ENCODE results near the gene ALG1L2.
A peak's percentile ranks its signal among the peaks of the same experiment; 100 is the strongest.
"Not testable (repeated sequence)": the region's sequence is repeated elsewhere in the genome, so short reads cannot be mapped to it uniquely, and the experiment has no call there.

ALG1L2 gene

DNA sequence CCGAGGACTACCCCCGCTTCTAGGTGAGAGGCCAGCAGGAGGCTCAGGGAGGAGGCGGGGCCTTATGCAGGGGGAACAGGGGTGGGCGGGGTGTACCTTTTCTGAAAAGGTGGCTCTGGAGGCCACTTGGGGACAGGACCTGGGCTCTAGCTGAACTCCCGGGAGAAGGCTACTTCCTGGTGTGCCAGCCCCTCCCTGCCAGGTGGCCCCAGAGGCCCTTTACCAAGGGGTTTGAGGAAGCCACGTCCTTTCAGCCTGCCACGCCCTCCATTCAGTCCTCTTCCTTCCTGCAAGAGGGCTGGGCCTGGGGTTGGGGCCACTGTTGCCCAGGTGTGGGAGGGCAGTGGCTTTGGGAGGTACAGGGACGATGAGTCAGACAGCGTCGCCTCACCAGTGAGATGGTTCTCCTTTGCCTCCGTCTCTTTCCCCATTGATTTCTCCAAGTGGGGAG is 12.9 kb downstream of the ALG1L2 start:
- not testable (repeated sequence) for DNase-seq

DNA sequence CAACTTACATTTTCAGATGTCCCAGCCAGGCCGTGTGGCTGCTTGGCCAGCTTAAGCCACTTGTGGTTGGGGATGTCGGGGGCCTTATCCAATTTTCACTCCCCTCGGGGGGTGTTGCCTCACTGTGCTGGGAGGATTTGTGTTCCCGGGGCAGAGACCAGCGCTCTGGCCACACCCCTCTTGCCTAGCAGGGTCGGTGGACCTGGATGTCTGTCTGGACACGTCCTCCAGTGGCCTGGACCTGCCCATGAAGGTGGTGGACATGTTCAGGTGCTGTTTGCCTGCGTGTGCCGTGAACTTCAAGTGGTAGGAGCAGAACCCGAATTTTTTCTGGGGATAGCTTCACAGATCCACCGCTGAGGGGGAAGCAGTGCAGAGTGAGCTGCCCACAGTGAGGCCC is 14.2 kb downstream of the ALG1L2 start:
- DNase-seq, result not testable (repeated sequence)

DNA sequence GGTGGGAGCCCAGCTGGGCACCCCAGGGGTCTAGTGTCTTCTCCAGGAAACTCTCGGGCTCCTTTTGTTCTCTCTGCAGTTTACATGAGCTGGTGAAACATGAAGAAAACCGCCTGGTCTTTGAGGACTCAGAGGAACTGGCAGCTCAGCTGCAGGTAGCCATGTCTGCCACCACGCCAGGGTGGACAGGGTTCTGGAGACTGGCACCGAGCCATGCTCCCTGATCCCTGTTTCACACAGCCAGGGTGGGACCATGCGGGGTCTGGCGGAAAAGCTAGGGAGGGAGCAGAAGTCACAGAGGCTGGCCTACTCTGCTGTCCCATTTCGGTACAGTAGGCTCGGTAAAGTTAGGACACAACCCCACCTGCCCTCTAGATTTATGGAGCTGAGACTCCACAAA is 15.5 kb downstream of the ALG1L2 start:
- DNase-seq, result not testable (repeated sequence)

DNA sequence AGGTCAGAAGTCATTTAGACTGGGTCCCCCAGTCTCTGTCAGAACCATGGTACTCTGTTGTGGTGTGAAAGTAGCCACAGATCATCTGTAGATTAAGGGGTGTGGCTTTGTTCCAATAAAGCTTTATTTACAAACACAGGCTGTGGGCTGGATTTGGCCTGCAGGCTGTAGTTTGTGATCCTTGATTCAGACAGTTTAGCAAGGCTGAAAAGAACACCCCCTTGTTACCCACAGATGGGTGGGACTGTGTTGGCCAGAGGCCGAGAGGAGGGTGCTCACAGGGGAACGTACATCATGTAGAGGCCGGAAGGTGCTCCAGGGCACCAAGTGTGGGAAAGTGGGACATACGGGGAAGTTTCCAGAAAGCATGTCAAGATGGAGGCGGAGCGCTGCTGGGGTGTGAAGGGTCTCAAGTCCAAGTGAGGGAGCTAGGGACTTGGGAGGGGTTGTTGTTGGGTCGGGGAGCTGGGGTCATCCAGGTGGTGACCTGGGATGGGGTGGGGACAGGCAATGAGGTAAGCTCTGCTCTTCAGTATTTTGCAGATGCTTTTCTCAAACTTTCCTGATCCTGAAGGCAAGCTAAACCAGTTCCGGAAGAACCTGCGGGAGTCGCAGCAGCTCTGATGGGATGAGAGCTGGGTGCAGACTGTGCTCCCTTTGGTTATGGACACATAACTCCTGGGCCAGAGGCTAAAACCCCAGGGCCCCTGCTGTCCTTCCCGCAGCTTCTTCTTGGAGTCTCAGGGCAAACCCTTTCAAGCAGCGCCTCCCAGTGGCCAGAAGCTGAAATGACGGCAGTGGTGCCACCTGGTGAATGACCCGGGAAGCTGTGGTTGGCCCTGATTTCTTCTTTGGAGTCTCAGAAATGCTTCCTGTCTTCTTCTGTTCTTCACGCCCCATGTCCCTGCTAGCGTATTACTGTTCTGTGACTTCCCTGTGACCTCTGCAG is 16.3 kb downstream of the ALG1L2 start:
- peak; percentile 19 for DNase-seq

DNA sequence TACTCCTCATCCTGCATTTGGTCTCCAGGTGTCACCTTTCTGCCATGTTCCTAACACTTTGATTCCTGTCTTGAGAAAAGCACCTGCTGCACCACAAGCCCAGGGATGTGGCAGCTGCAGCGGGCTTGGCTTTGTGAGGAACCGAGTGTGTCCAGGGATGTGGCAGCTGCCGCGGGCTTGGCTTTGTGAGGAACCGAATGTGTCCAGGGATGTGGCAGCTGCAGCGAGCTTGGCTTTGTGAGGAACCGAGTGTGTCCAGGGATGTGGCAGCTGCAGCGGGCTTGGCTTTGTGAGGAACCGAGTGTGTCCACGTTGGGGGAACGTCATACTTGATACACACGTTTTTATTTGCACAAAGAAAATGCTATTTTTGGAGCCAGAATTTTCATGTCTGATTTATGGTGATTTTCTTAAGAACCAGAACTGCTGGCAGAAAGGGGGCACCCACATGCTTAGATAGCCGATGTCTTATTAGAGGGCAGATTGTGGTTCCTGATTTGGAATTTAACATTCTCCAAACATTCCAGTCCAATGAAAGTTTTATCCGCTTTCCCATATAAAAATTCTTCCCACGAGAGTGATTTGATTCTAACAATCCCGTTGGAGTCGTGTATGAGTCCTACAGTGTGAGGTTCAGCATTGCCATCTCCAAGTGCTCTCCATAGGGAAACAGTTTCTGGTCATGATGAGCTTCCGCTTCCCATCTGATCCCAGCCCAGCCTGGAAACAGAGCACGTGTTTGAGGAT is 17.2 kb downstream of the ALG1L2 start:
- DNase-seq, result not testable (repeated sequence)

DNA sequence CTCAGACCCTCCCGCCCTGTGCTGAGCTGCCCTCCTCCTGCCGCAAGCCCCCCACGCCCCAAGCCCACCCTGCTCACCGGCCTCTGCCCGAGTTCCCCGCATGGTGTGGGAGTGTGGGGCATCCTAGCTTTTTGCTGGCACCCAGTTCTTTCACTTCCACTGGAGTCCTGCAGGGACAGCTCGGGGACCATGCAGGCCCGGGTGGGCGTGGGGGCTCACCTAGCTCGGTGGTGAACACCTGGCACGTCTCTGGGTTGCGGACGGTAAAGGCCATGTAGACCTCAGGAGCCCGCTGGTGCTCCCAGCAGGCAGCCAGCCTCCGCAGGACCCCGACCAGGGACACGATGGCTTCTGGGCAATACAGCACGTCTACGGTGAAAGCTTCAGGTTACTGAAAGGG is 20.9 kb downstream of the ALG1L2 start:
- DNase-seq, result not testable (repeated sequence)

DNA sequence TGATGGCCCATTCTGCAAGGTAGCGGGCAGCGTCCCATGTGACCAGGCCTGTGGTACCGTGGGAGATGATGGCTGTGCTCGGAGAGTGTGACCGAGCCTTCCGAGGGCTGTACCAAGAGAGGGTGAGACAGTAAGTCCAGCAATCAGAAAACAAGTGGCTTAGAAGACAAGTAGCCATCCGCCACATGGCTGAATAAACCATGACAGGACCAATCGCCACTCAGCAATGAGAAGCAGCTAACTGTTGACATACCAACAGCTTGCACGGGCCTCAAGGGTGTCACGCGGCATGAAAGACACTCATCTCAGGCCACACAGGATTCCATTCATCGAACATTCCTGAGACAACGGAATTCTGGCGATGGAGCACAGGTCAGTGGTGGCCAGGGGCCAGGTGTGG is 22.6 kb downstream of the ALG1L2 start:
- not testable (repeated sequence) for DNase-seq

DNA sequence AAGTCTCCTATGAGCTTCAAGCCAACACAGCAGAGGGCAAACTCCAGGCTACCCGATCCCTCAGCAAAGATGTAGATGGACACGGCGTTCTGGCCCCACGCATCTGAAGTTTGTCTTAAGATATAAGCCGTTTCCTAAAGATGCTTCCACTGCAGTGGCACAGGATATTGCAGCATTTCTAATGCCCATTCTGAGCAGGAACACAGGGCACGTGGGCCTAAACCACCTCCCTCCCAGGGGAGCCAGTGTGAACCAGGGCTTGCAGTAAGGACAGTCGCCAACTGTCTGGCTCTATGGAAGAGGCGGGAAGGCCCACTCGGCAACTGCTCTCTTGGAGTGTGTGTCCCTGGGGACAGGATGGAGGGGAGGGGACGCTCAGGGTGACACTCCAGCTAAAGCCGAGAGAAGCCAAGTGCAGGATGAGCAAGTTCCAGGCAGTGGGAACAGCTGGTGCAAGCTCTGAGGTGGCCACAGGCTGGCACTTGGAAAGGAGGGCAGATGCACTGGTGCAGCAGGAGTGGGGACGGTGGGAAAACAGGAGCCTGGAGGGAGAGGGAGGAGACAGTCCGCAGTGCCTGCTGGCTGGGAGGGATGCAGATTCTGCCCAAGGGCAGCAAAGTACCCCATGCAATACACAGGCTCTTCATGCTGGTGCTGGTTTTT is 25.8 kb downstream of the ALG1L2 start:
- not testable (repeated sequence) for DNase-seq

DNA sequence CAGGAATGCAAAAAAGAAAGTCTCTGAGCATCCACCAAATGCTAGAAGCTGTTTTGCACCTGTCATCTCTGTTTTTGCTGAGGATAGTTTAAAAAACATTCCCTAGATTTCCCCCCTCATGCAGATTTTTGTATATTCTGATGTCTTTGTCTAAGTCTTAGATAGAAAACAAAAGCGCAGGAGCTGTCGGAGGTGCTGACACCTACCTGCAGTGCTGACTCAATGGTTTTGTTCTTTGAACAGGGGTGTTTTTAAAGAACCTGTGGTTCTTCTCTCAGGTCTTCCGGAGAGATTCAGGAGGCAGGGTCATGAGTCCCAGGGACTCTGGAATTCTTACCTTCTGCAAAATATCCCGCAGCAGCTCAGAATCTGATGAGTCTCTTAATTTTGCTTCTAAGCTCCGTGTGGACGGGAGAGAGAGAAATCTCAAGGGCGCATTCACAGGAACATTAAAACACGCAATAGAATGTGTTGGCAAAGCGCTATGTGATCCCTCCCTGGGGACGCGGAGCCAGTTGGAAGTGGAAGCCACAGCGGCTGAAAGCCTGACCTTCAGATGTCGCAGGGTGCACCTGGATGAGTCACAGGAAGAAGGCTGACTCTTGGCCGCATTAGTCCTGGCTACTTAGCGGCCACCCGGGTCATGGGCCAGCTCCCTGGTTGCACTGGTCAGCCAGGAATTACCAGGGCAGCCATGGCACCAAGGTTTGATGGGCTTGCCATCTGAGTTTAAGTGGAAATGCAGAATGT is 27.4 kb downstream of the ALG1L2 start:
- not testable (repeated sequence) for DNase-seq

DNA sequence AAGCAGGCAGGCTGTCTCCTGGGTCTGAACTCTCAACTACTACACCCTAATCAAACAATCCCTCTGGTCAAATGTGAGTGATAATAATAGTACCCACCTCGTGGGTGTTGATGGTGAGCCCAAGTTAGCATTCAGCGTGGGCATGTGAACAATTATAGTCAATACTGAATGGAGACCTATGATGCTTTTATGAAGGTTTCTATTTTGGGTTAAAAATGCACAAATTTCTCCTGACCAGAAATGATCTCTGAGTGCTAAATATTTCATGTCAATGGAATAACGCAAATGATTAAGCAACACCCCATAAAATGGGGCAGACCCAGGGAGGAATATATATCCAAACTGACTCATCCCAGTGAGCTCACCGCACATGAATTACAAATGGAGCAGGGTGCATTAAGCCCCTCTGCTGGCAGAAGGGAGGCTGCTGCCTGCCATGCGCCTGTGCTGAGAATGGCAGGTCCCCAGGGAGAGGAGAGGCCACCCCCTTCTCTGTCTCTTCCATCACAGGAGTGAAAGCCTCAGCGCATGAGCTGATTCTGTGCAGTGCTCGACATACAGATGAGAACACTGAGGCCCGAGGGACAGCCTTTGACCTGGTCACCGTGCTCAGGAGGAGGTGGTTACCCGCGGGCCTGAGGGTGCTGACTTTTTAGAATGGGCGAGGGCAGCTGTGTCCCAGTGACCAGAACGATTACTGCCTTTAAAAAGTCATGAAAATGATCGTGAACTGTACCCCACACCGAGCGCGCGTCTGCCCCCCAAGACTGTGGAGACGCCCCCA is 28.9 kb downstream of the ALG1L2 start:
- DNase-seq, result peak; percentile 46

DNA sequence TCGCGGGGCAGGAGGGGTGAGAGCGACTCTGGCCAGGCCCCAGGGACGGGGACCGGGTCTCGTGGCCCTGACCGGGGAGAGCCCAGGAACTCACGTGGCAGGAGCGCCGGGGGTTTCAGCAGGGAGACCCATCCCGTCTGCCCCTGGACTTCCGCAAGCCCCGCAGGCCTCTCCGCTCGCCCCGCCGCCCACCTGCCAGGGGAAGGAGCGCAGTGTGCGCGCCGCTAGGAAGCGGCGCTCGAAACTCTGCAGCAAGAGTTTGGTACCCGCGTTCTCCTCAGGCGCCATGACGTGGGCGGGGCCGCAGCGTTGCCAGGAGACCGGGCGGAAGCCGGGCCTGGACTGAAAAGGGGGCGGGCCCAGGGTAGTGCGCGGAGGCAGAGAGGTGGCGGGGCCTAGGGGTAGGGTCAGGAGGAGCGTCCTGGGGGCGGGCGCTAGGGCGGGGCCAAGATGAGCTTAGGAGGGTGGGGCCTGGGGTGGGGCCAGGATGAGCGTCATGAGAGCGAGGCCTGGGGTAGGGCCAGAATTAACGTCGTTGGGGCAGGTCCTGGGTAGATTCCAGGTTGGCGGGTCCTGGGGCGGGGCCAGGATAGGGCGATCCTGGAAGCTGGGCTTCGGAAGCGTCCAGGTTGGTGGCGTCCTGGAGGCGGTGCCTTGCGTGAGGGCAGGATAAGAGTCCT is 29.7 kb downstream of the ALG1L2 start:
- peak; percentile 84 for DNase-seq

DNA sequence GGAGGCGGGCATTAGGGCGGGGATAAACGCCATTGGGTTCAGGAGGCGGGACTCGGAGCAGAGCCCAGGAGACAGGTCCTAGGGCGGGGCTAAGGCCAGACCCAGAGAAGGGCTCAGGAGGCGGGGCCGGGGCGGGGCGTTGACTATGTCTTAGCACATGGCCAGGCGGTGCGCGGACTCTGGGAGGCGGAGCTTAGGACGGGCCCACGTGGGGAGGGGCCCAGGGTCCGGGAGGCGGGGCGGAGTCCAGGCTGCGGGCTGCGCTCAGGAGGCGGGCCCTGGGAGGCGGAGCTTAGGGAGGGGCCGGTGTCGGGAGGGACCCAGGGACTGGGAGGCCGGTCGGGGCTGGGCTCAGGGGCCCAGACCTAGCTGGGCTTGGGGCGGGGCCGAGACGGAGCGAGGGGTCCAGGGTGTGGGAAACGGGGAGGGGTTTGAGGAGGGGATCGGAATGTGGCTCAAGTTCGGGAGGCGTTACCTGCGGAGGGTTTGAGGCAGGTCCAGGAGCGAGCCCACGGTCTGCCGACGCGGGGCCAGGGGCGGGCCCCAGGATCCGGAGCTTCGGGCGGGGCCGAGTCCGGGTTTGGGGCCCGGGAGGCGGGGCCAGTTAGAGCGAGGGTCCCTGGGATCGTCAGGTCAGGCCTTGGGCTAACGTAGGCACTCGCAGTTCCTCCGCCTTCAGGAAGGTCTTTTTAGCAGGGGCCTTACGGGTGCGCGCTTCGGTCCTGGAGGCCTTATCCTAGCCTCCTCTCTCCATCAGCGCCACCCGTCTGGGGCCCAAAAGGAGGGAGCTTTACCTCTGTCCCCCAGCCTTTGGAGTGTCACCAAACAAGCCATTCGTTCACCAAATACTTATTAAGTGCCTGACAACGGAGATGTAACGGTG is 30.5 kb downstream of the ALG1L2 start:
- peak; percentile 85 for DNase-seq

DNA sequence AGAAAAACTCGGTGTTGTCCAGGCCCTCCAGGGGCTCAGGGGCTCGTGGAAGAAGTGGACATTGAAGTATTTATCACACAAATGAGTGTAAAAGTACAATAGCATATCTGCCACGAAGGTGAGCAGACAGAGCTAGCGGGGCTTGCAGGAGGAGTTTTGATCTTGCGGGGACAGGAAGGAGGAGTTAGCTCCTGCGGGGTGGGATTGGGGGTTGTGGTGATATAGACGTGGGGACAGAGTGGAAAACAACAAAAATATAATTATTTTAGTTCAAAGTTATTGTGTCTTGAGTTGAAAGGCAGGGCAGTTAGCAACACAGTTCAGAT is 31.1 kb downstream of the ALG1L2 start:
- DNase-seq, result not testable (repeated sequence)

DNA sequence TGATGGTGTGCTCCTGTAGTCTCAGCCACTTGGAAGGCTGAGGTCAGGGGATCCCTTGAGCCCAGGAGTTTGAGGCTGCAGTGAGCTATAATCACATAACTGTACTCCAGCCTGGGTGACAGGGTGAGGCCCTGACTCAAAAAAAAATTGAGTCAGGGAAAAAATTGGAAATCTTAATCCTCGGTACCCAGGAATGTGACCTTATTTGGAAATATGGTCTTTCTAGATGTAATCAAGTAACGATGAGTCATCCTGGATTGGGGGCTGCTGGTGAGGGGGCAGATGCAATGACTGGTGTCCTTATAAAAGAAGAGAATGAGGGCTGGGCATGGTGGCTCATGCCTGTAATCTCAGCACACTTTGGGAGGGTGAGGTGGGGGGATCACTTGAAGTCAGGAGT is 33.8 kb downstream of the ALG1L2 start:
- not testable (repeated sequence) for DNase-seq

DNA sequence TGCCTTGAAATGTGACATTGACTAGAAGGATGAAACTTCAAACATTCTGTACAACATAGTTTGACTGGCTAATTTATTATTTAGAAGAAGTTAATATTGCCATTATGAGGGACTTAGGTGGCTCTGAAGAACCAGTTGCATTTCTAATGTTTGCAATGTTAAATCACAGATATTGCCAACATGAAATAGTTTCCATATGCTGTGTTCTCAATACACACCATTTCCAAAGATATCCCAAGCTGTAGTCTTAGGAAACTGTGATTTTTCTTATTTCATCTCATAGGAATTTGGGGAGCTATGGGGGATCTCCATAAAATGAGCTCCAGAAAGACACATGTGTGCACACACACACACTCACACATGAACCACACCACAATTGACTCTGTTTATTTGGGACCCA is 36.3 kb downstream of the ALG1L2 start:
- DNase-seq, result no peak

DNA sequence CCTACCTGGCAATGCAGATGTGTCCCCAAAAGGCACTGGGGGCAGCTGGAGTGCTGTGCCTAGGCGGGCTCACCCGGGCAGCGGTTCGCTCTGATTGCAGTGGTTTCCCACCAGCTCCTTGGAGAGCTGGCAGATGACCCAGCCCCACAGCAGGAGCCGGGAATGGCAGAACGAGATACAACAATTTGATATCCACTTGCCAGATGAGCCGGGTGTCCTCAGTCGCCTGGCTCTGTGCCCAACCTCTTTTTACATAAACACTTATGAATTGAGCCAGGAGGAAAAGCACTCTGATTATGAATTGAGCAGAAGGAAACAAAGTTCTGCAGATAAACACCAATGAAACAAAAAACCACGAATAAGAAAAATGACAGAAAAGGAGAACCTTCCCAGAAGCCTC is 38.2 kb downstream of the ALG1L2 start:
- DNase-seq, result not testable (repeated sequence)

DNA sequence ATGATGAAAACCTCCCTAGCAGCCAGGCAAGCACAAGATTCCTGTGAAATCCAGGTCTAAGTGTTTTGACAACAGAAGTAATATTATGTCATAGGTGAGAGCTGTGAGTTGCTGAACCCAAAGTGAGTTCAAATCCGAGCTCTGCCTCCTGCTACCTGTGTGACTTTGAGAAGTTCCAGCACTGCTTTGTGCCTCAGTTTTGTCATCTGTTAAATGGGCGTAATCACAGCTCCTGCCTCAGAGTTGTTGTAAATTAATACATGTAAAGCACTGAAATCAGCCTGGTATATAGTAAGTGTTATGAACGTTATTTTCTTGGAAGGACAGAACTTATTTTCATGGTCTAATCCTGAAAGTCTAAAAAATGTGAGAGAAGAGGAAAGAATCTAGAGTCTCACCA is 38.7 kb downstream of the ALG1L2 start:
- DNase-seq, result not testable (repeated sequence)

DNA sequence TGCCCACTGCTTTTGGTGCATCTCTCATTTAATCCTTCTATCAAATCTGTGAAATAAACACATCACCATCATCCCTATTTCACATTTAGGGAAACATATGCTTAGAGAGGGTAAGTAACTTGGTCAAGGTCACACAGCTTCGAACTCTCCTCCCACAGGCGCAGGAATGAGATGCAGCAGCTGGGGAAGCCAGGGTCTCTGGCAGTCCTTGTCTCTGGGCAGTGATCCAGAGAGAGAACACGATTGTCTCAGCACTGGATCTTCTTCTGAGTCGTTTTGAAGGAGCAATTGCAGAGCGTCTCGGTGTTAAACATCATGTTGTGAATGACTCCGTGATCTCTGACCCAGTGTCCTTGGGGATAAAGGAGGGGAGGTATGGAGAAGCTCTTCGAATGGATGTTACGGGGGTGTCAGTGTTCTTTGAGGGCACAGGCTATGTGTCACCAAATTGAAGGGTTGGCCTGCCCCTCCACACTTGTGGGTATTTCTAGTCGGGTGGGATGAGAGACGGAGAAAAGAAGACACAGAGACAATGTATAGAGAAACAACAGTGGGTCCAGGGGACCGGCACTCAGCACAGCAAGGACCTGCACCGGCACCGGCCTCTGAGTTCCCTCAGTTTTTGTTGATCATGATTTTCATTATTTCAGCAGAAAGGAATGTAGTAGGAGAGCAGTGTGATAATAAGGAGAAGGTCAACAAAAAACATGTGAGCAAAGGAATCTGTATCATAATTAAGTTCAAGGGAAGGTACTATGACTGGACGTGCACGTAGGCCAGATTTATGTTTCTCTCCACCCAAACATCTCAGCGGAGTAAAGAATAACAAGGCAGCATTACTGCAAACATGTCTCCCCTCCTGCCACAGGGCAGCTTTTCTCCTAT is 41.5 kb downstream of the ALG1L2 start:
- not testable (repeated sequence) for DNase-seq

DNA sequence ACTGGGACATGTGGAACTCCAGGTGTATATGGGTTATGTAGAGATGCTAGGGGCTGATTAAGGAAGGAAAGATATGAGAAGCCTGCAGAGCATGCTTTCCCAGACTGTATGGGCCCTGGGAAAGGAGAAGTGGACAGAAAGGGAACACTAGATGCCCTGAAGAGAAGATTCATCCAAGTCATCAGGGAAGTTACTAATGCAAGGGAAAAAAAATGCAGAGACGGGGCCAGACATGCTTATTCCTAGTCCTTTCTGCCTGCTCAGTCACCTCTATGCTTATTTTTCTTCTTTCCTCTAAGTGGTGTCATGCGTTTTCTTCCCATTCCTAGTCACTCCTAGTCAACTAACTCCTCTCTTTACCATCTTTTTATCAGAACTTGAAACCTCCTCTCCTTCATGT is 43.8 kb downstream of the ALG1L2 start:
- DNase-seq, result not testable (repeated sequence)

All from right kidney (tissue), 1 donor.